ENCODE results near the gene TFCP2L1.

Gene TFCP2L1

DNA sequence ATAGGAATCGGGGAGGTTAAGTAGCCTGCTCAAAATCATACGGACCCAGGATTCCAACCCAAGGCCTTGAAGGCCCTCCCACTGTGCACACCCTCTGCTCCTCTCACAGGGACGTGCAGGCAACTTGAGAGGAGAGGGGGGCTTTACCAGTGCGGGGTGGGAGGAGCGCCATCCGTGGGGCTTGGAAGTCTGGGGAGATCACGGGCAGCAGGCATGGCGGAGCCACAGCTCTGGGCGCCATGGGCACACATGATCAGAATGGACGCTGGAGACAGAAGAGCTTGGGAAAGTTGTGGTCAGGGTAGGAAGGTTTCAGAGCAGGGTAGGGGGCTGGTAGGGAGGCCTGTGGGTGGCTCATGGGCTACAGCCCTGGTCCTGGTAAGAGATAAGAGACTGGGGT is 70.7 kb downstream of the TFCP2L1 start:
- no peak for DNase-seq

DNA sequence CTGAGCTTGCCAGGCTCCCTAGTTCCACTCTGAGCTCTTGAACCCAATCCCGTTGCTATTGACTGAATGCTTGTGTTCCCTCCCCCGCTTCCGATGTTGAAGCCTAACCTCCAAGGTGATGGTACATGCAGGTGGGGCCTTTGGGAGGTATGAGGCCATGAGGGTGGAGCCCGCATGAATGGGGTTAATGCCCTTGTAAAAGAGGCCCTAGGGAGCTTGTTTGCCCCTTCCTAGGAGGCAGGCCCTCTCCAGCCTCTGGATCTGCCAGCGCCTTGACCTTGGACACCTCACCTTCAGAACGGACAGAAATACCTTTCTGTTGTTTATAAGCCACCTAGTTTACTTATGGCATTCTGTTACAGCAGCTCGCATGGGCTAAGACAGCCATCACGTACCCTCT is 71.6 kb downstream of the TFCP2L1 start:
- DNase-seq: no peak

- no peak for DNase-seq
Measured at GRCh38 chr2:121212661-121213325, 72.2 kb downstream of the TFCP2L1 start.

DNA sequence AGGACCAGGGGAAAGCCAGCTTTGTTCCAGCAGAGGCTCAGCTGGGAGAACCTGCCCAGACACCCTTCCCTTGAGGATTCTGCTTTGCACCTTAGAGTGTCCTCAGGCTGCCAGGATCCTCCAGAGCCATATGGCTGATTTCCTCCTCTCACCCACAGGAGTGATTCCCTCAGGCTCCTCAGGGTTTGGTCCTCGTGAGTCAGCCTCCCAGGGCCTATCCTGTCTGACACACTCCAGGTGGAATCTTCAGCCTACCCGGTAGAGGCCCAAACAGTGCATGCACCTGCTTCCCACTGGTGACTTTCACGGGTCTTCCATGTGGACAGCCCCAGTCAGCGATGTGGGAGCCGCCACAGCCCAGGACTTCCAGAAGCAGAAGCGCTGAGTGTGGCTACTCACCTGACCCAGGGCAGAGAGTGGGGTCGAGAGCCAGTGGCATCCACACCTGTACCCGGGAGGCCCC is 73.3 kb downstream of the TFCP2L1 start:
- no peak for DNase-seq

DNA sequence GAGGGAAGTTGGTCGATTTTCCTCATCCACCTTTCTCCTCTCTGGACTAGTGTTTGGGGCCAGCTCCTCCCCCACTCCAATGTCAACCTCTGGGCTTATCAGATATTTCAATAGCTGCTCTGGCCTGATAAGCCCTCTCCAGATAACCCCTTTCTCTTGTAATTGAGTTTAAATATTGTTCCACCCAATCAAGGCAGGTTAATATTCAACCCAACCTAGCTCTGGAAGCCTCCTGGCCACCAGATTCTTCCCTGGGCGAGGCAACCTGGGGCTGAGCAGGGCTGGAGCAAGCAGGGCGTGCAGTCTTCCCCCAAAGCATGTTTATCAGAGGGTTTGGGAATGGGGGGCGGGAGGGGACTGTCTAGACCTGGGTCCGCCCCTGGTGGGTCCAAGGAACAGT is 73.8 kb downstream of the TFCP2L1 start:
- DNase-seq: no peak

DNA sequence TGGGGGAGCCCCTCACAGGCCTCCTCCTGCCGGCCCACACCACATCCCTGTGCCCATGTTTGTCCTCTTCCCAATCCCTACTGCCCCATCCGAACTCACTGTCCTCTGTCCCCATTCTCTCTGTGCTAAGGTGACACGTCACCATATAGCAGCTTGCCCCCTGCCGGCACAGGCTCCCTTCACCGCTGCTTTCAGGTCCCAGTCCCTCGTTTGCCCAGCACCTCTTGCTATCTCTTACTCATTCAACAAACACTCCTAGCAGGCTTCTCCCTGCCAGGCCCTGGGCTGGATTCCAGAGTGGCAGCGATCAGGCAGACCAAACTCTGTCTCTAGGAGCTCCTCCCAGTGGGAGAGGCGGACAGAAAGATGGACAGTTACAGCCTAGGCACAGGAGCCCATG is 74.3 kb downstream of the TFCP2L1 start:
- DNase-seq: peak in 1 of 2 experiments; percentile 28

- DNase-seq: no peak
Measured at GRCh38 chr2:121209014-121209610, 75.9 kb downstream of the TFCP2L1 start.

- peak in 1 of 2 experiments; percentile 15 for DNase-seq
Measured at GRCh38 chr2:121207494-121207893, 77.5 kb downstream of the TFCP2L1 start.

DNA sequence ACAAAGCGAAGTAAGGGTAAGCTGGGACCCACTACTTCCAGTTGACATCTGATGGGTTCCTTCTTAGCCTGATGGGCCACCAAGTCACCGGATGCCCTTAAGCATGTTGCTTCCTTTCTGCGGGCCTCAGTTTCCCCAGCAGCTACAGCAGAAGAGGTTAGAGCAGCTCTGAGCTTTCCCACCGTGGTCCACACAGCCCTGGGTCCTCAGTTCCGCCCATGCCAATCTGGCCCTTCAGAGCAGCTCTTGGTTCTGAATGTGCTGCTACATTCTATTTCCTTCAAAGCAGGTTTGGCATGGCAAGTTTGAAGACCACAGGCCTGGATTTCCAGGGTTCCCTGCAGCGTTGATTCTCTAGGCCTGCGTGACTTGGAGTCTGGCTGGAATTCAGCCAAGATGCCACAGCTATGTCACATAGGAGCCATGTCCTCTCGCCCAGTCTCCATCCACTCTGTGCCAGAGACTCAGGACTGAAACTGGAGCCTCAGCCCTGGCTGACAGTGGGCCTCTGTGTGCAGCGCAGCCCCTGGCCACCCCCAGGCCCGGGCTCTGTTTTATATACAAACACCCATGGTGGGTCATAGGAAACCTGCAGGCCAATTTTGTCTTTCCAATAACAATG is 79.6 kb downstream of the TFCP2L1 start:
- DNase-seq: no peak

GRCh38 chr2:121203591-121204249 is 81.3 kb downstream of the TFCP2L1 start:
- no peak for DNase-seq

- no peak for DNase-seq
Measured at GRCh38 chr2:121202541-121203310, 82.3 kb downstream of the TFCP2L1 start.

GRCh38 chr2:121201796-121202195 is 83.2 kb downstream of the TFCP2L1 start:
- DNase-seq: no peak

GRCh38 chr2:121200419-121201315 is 84.3 kb downstream of the TFCP2L1 start:
- DNase-seq: peak in 1 of 2 experiments; percentile 49

DNA sequence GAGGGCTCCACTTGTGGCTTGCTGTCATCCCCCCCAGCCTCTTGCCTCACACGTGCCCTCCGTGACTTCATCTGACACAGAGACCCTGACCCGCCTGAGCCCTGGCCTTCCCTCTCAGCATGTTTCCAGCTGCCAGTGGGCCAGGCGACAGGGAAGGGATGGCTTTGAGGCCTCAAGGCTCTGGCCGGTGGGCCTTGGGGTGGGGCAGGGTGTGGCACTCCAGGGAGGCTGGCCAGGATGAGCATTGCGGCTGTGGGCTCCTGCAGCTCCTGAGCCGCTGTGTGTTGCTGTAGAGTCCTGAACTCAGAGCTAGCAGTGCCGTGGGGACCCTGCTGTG is 85.0 kb downstream of the TFCP2L1 start:
- DNase-seq: no peak

DNA sequence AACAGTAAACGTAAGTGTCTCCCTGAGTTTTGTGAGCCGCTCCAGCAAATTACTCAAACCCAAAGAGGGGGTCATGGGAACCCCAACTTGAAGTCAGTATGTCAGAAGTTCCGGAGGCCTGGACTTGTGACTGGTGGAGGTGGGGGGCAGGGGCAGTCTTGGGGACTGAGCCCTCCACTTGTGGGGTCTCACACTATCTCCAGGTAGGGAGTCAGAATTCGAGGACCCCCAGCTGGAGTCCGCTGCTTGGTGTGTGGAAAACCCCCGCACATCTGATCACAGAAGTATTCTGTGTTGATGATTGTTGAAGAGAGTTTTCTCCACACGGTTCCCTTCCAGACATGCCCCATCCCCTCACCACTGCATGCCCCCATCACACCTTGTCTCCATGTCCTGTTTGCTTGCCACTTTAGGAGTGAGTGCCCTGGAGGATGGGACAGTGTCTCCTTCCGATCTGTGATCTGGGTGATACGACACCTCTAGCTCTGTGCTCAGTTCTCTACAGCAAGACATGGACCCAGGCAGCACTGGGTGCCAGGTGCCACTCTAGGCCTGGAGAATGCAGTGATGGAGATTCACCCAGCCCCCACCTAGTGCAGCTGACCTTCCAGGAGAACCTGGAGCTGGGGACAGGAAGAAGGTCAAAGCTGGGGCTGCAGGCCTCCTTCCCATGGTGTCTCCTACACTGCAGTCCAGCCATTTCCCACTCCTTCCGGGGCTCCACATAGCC is 85.6 kb downstream of the TFCP2L1 start:
- no peak for DNase-seq

GRCh38 chr2:121197369-121198091 is 87.5 kb downstream of the TFCP2L1 start:
- DNase-seq: no peak

- DNase-seq: no peak
Measured at GRCh38 chr2:121196849-121197155, 88.2 kb downstream of the TFCP2L1 start.

GRCh38 chr2:121196132-121196848 is 88.7 kb downstream of the TFCP2L1 start:
- no peak for DNase-seq

GRCh38 chr2:121195036-121195435 is 90.0 kb downstream of the TFCP2L1 start:
- DNase-seq: no peak

- no peak for DNase-seq
Measured at GRCh38 chr2:121194626-121195025, 90.4 kb downstream of the TFCP2L1 start.
